Heart right ventricle (tissue), 16 donors: ENCODE measurements around the gene HDAC9. TPM values are rescaled to one million over a fixed set of nuclear protein-coding genes. Genes with fewer than 3 reads are reported as not detected.

ENCODE experiments used
- ATAC-seq, 8 donors: fragments of 200-7000 bp; cut with Tn5 transposase; one replicate each; pipeline ENCODE4 v1.9.1; 2020; ENCODE audit warnings: mild to moderate bottlenecking in 8 of 8, moderate library complexity in 8 of 8, moderate number of reproducible peaks in 1 of 8
- DNase-seq, 2 donors: peaks; one replicate each; pipeline ENCODE4 v3.0.0-alpha.2; 2020
- H3K27ac ChIP-seq, 10 donors: fragments of 200-600 bp; sonication (generic) in 2 of 10; one replicate each; pipeline versions ENCODE4 v1.5.0 to v1.8.0; 2020 to 2022; ENCODE audit warnings: mild to moderate bottlenecking in 3 of 10
- H3K27me3 ChIP-seq, 7 donors: fragments of 200-600 bp; one replicate each; pipeline ENCODE4 v1.8.0; 2021 to 2022; ENCODE audit warnings: mild to moderate bottlenecking in 2 of 7
- H3K36me3 ChIP-seq, 9 donors: fragments of 200-600 bp; sonication (generic) in 1 of 9; one replicate each; pipeline versions ENCODE4 v1.5.0 to v1.8.0; 2020 to 2022; ENCODE audit warnings: mild to moderate bottlenecking in 2 of 9
- H3K4me1 ChIP-seq, 9 donors: fragments of 200-600 bp; sonication (generic) in 1 of 9; one replicate each; pipeline versions ENCODE4 v1.5.0 to v1.8.0; 2020 to 2022; ENCODE audit warnings: mild to moderate bottlenecking in 4 of 9
- H3K4me3 ChIP-seq, 10 donors: fragments of 200-600 bp; sonication (generic) in 2 of 10; one replicate each; pipeline versions ENCODE4 v1.5.0 to v1.8.0; 2020 to 2022; ENCODE audit warnings: mild to moderate bottlenecking in 7 of 10, moderate library complexity in 2 of 10
- H3K9me3 ChIP-seq, 11 donors: fragments of 200-600 bp in 10 of 11; sonication (generic) in 2 of 11; one replicate each; pipeline versions ENCODE4 v1.5.0 to v1.8.0; 2013 to 2022; ENCODE audit warnings: mild to moderate bottlenecking in 2 of 11, control low read depth in 1 of 11, moderate library complexity in 1 of 11
- CTCF ChIP-seq, 9 donors: fragments of 200-600 bp; sonication (generic) in 2 of 9; IDR thresholded peaks; one replicate each; pipeline versions ENCODE4 v1.5.0 to v1.8.0; 2021 to 2022; ENCODE audit warnings: antibody characterized with exemption in 9 of 9, mild to moderate bottlenecking in 5 of 9, moderate library complexity in 1 of 9
- WGBS, 2 donors: extraction: QIAGEN DNeasy Blood & Tissue Kit; methylation state at CpG; one replicate each; pipeline ENCODE4 v1.1.7; 2013; ENCODE audit warnings: inconsistent platforms in 1 of 2; 5-methylcytosine and 5-hydroxymethylcytosine counted together
- intact Hi-C, 10 donors: fragments of 100-400 bp; cut with DNase I; formaldehyde crosslinking; loops; one replicate each; pipeline versions ENCODE4 v1.11.1 to v1.14.2; 2022
- polyA plus RNA-seq, 2 donors: library from polyadenylated mRNA; stranded (reverse); fragments of 200-250 nt; gene quantifications; one replicate each; pipeline ENCODE4 v1.2.3, GENCODE V29; 2013
- total RNA-seq, 10 donors: library from RNA; stranded (reverse); fragmentation: NEBNext Ultra II Directional in 3 of 10; extraction: Animal tissue kit (Norgen Biotek cat#: 25700) in 3 of 10; gene quantifications; one replicate each; pipeline versions ENCODE4 v1.2.1 to v1.2.4, GENCODE V29; 2021 to 2023
- donor health status: Arrhythmogenic right ventricular cardiomyopathy.
- donor health status: ischemic (EF 13 %, LVEDD 7.1; RV severe dilation, severe dysfunction).
- donor health status: healthy with polysubstance abuse.
- donor health status: DM: no; HTN: yes; CAD: no.
- donor health status: DM: no; HTN: no; CAD: no.
- donor health status: ischemic (EF 25% LVEDD 6.9; RV normal size, moderate dysfunction).
- donor health status: ischemic (EF 25% LVEDD 5.7; RV mildly dilated, moderate dysfunction).
- donor health status: healthy.
- donor health status: DM: yes; HTN: yes; CAD: no.
- donor health status: Ischemic cardiomyopathy.
- donor health status: ischemic (EF 35%, LVEDD 5.7; RV mildly dilated, moderate dysfunction).
- donor health status: nonischemic (EF 11% LVEDD 7.7; RV severe dilation, severe dysfunction).
- donor health status: DM: yes; HTN: yes; CAD: no.
- donor health status: PGD.
- donor health status: ischemic (EF 29% LVEDD 5.4; RV normal size, mild dysfunction).
- donor health status: nonischemic (EF 23%, LVEDD 6.1; RV moderate dilation, normal function).

Gene HDAC9
- total and polyA plus RNA-seq, 12 donors = 1.9 to 66.1 (median 38.6) TPM

- H3K27ac ChIP-seq = no peak overlapping the region
- no peak for TF ChIP-seq CTCF (IDR thresholded peaks at IDR 0.05)
Measured at GRCh38 chr7:18771834-18772566, 276.5 kb downstream of the HDAC9 start.

GRCh38 chr7:18772567-18772965 is 277.0 kb downstream of the HDAC9 start:
- Histone ChIP-seq H3K27me3 (no peaks in the 10 kb centered on the region), H3K36me3 (no peaks in the 10 kb centered on the region), H3K27ac (no peak overlapping the region), H3K4me1 (no peaks in the 10 kb centered on the region), H3K4me3 (no peak overlapping the region), H3K9me3 (no peaks in the 10 kb centered on the region)
- intact Hi-C loops = no loop called here
- 92 to 98% methylated on average over 1 of the region's 1 CpG for WGBS, 2 donors
- ATAC-seq (no peak), DNase-seq (no peak)
- TF ChIP-seq CTCF (IDR thresholded peaks at IDR 0.05) = no peak

More at GRCh38 chr7:18771834-18772566, 276.5 kb downstream of the HDAC9 start:
- intact Hi-C loops = no loop called here
- no peaks in the 10 kb centered on the region for H3K36me3 ChIP-seq
- no peak overlapping the region for H3K4me3 ChIP-seq
- no peaks in the 10 kb centered on the region for H3K9me3 ChIP-seq
- no peaks in the 10 kb centered on the region for H3K4me1 ChIP-seq
- ATAC-seq (no peak), DNase-seq (no peak)
- no peaks in the 10 kb centered on the region for H3K27me3 ChIP-seq
- 69 to 77% methylated on average over 2 of the region's 2 CpGs for WGBS, 2 donors

- DNase-seq (no peak), ATAC-seq (no peak)
- Histone ChIP-seq H3K27ac (no peak overlapping the region), H3K4me3 (no peak overlapping the region), H3K36me3 (no peaks in the 10 kb centered on the region), H3K27me3 (no peaks in the 10 kb centered on the region), H3K4me1 (no peaks in the 10 kb centered on the region), H3K9me3 (no peaks in the 10 kb centered on the region)
- intact Hi-C loops = no loop called here
- no peak for TF ChIP-seq CTCF (IDR thresholded peaks at IDR 0.05)
- 87 to 100% methylated on average over 2 of the region's 2 CpGs for WGBS, 2 donors
Measured at GRCh38 chr7:18777314-18777713, 281.8 kb downstream of the HDAC9 start.

- ATAC-seq (no peak), DNase-seq (no peak)
- Histone ChIP-seq H3K4me1 (no peaks in the 10 kb centered on the region), H3K4me3 (no peak overlapping the region), H3K36me3 (no peaks in the 10 kb centered on the region), H3K27ac (no peak overlapping the region), H3K9me3 (no peaks in the 10 kb centered on the region), H3K27me3 (no peaks in the 10 kb centered on the region)
- 75 to 76% methylated on average over 3 of the region's 3 CpGs for WGBS, 2 donors
- no peak for TF ChIP-seq CTCF (IDR thresholded peaks at IDR 0.05)
- intact Hi-C loops = no loop called here
Measured at GRCh38 chr7:18778594-18778993, 283.0 kb downstream of the HDAC9 start.
